Spleen (tissue), 11 donors: ENCODE measurements around the gene GIPC1. TPM values are rescaled to one million over a fixed set of nuclear protein-coding genes. Genes with fewer than 3 reads are reported as not detected.
"Not testable (repeated sequence)": the region's sequence is repeated elsewhere in the genome, so short reads cannot be mapped to it uniquely, and the experiment has no call there.

Experiments used
- DNase-seq: peaks from one replicate; pipeline ENCODE4 v3.0.0-alpha.2; 2020
- H3K27ac ChIP-seq, 8 donors: fragments of 200-600 bp; sonication (generic) in 7 of 8; 1 replicate in 4 of 8; 2 replicates in 4 of 8; pipeline versions ENCODE4 v1.5.0 to v1.8.0; 2016 to 2021; ENCODE audit warnings: inconsistent platforms in 4 of 8, mild to moderate bottlenecking in 4 of 8, moderate library complexity in 1 of 8
- H3K27me3 ChIP-seq, 7 donors: fragments of 200-600 bp; sonication (generic) in 6 of 7; replicated peaks in 1 of 7; 1 replicate in 4 of 7; 2 replicates in 3 of 7; pipeline versions ENCODE4 v1.5.0 to v1.8.0; 2016 to 2021; ENCODE audit warnings: inconsistent platforms in 3 of 7, mild to moderate bottlenecking in 1 of 7
- H3K36me3 ChIP-seq, 6 donors: fragments of 200-600 bp; sonication (generic) in 5 of 6; 1 replicate in 4 of 6; 2 replicates in 2 of 6; pipeline versions ENCODE4 v1.5.0 to v1.8.0; 2016 to 2021; ENCODE audit warnings: inconsistent platforms in 2 of 6
- H3K4me1 ChIP-seq, 6 donors: fragments of 200-600 bp; sonication (generic) in 5 of 6; 1 replicate in 3 of 6; 2 replicates in 3 of 6; pipeline versions ENCODE4 v1.5.0 to v1.8.0; 2016 to 2021; ENCODE audit warnings: inconsistent platforms in 3 of 6
- H3K4me3 ChIP-seq, 8 donors: fragments of 200-600 bp; sonication (generic) in 7 of 8; 1 replicate in 4 of 8; 2 replicates in 4 of 8; pipeline versions ENCODE4 v1.5.0 to v1.8.0; 2016 to 2021; ENCODE audit warnings: inconsistent platforms in 4 of 8, mild to moderate bottlenecking in 4 of 8, moderate library complexity in 2 of 8
- H3K9me3 ChIP-seq, 8 donors: fragments of 200-600 bp; sonication (generic) in 7 of 8; 1 replicate in 4 of 8; 2 replicates in 4 of 8; pipeline versions ENCODE4 v1.5.0 to v1.8.0; 2016 to 2021; ENCODE audit warnings: inconsistent platforms in 4 of 8
- POLR2A ChIP-seq, 3 donors: fragments of 450-650 bp; IDR thresholded peaks; one replicate each; pipeline ENCODE4 v1.5.1; 2017; ENCODE audit warnings: antibody characterized with exemption in 3 of 3, mild to moderate bottlenecking in 1 of 3
- POLR2AphosphoS5 ChIP-seq, 3 donors: sonication (generic); formaldehyde crosslinking; IDR thresholded peaks; one replicate each; pipeline ENCODE4 v1.5.1; 2017; ENCODE audit warnings: antibody characterized with exemption in 3 of 3
- WGBS, 5 donors: extraction: QIAGEN DNeasy Blood & Tissue Kit in 3 of 5; methylation state at CpG; one replicate each; pipeline versions ENCODE4 v1.1.5 to v1.1.7; 2013 to 2018; 5-methylcytosine and 5-hydroxymethylcytosine counted together
- intact Hi-C: fragments of 100-400 bp; cut with DNase I; formaldehyde crosslinking; loops from one replicate; pipeline ENCODE4 v1.15.0; 2023; ENCODE audit warnings: low total_unique reads
- polyA plus RNA-seq, 3 donors: library from polyadenylated mRNA; stranded (reverse); fragments of 200-250 nt; gene quantifications; one replicate each; pipeline ENCODE4 v1.2.1, GENCODE V29; 2013
- total RNA-seq, 7 donors: library from RNA; depleted of rRNA in 3 of 7; stranded (reverse); fragments of >200 nt in 3 of 7; fragmentation: NEBNext Ultra II Directional in 4 of 7; extraction: Animal tissue kit (Norgen Biotek cat#: 25700) in 4 of 7; gene quantifications; one replicate each; pipeline versions ENCODE4 v1.1.0 to v1.2.1, GENCODE V29; 2016 to 2021
- TF ChIP-seq, protein P1 (sequence below), 11 experiments: fragments of 200-600 bp in 7 of 11; fragments of 450-650 bp in 4 of 11; sonication (generic) in 4 of 11; IDR thresholded peaks in 8 of 11; conservative IDR thresholded peaks in 3 of 11; 1 replicate in 7 of 11; 2 replicates in 4 of 11; pipeline versions ENCODE4 v1.4.0 to v1.8.0; 2016 to 2021; ENCODE audit warnings: antibody characterized with exemption in 11 of 11, inconsistent platforms in 4 of 11, mild to moderate bottlenecking in 1 of 11
- donor health status: healthy with polysubstance abuse.
- donor health status: DM: no; HTN: no; CAD: no; lungs with moderate emphysema.
- donor health status: DM: no; HTN: no; CAD: no.
- donor health status: Bipolar disorder and iron deficiency.
- donor health status: healthy.
- donor health status: DM: no; HTN: no; CAD: no.
- donor health status: DM: yes; HTN: yes; CAD: no.

GIPC1 gene
- total and polyA plus RNA-seq, 10 donors = 17.1 to 58.1 (median 30.7) TPM

DNA sequence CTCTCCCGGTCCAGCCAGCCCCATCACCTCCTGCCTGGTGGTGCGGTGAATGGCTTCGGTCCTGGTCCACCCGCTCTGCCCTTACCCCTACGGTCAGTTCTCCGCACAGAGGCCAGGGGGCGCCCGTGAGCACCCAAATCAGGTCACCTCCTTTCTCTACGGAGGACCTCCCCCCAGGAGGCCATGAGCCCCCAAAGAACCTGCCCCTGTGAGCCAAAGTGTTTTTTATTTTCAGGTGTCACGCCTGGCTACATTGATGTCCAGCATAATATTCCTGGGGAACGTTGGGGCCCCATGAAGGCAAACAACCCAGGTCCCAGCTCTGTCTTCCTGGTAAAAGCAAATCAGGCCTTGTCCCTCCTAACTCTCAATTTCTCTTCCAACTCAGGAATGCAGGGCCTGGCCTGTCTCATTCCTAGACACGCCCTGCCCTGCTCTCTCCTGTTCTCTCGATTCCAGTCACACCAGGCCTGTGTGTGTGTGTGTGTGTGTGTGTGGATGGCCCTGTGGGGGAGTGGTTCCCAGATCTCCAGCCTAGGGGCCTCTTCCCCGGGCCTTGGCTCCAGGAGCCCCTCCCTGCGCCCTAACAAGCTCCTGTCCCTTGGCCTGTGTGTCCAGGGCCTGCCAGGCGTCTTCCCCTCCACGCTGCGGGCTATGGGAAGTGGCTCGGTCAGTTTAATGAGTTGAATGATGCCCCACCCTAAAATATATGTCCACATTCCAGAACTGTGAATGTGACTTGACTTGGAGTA is 9.7 kb upstream of the GIPC1 start:
- Histone ChIP-seq H3K36me3 (no peaks in the 10 kb centered on the region), H3K4me3 (no peak overlapping the region), H3K4me1 (peaks cover 0 to 63% (median 25%) of the 10 kb centered on the region in 6 donors), H3K9me3 (no peaks in the 10 kb centered on the region), H3K27me3 (peaks cover 0 to 7% (median 0%) of the 10 kb centered on the region in 7 donors), H3K27ac (peak overlapping the region in 3 of 8 donors; percentile 33 to 80 (median 37))
- TF ChIP-seq POLR2AphosphoS5 (IDR thresholded peaks at IDR 0.05) (no peak), POLR2A (IDR thresholded peaks at IDR 0.05) (no peak)
- TF ChIP-seq, protein P1, sequence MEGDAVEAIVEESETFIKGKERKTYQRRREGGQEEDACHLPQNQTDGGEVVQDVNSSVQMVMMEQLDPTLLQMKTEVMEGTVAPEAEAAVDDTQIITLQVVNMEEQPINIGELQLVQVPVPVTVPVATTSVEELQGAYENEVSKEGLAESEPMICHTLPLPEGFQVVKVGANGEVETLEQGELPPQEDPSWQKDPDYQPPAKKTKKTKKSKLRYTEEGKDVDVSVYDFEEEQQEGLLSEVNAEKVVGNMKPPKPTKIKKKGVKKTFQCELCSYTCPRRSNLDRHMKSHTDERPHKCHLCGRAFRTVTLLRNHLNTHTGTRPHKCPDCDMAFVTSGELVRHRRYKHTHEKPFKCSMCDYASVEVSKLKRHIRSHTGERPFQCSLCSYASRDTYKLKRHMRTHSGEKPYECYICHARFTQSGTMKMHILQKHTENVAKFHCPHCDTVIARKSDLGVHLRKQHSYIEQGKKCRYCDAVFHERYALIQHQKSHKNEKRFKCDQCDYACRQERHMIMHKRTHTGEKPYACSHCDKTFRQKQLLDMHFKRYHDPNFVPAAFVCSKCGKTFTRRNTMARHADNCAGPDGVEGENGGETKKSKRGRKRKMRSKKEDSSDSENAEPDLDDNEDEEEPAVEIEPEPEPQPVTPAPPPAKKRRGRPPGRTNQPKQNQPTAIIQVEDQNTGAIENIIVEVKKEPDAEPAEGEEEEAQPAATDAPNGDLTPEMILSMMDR (IDR thresholded peaks at IDR 0.05 in 8 of 11, conservative IDR thresholded peaks at IDR 0.05 in 3 of 11) = peak; percentile 51 to 86 (median 72)
- intact Hi-C loops = no loop called here
- WGBS, 5 donors = 41 to 51% (median 48%) methylated on average over 16 to 19 of the region's 19 CpGs
- peak; percentile 92 for DNase-seq

DNA sequence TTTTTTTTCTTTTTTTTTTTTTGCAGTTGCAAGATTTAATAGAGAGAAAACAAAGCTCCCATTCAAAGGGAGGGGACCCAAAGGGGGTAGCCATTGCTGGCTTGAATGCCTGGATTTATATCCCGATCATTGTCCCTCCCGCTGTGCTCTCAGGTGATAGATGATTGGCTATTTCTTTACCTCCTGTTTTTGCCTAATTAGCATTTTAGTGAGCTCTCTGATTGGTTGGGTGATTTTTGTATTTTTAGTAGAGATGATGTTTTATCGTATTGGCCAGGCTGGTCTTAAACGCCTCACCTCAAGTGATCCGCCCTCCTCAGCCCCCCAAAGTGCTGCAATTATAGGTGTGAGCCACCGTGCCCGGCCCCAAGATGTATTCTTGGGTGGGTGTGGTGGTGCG is 8.6 kb upstream of the GIPC1 start:
- intact Hi-C loops, H3K9me3 ChIP-seq, H3K27ac ChIP-seq, H3K36me3 ChIP-seq, DNase-seq, H3K27me3 ChIP-seq, H3K4me3 ChIP-seq: not testable (repeated sequence)
- H3K4me1 ChIP-seq = peaks cover 0 to 52% (median 20%) of the 10 kb centered on the region in 6 donors
- WGBS, 5 donors = 90 to 96% (median 93%) methylated on average over 8 of the region's 8 CpGs

DNA sequence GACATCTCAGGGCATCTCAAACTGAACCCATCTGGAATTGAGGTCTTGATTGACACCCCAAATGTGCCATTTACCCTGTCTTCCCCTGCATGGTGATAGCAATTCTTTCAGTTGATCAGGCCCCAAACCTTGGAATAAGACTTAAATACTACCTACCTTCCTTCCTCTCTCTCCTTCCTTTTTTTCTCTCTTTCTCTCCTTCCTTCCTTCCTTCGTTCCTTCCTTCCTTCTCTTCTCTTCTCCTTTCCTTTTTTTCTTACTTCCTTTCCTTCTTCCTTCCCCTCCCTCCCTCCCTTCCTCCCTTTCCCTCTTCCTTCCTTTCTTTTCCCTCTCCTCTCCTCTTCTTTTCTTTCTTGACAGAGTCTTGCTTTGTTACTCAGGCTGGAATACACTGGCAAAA is 7.4 kb upstream of the GIPC1 start:
- Histone ChIP-seq H3K27me3 (peaks cover 0 to 7% (median 0%) of the 10 kb centered on the region in 7 donors), H3K4me3 (no peak overlapping the region), H3K27ac (no peak overlapping the region), H3K9me3 (no peaks in the 10 kb centered on the region), H3K4me1 (peaks cover 0 to 40% (median 15%) of the 10 kb centered on the region in 6 donors), H3K36me3 (no peaks in the 10 kb centered on the region)
- TF ChIP-seq, protein P1 (IDR thresholded peaks at IDR 0.05 in 8 of 11, conservative IDR thresholded peaks at IDR 0.05 in 3 of 11) = no peak
- TF ChIP-seq POLR2AphosphoS5 (IDR thresholded peaks at IDR 0.05) = no peak
- no peak for TF ChIP-seq POLR2A (IDR thresholded peaks at IDR 0.05)
- intact Hi-C loops = no loop called here
- 16 to 55% (median 41%) methylated on average over 1 of the region's 1 CpG for WGBS, 5 donors
- DNase-seq = no peak

DNA sequence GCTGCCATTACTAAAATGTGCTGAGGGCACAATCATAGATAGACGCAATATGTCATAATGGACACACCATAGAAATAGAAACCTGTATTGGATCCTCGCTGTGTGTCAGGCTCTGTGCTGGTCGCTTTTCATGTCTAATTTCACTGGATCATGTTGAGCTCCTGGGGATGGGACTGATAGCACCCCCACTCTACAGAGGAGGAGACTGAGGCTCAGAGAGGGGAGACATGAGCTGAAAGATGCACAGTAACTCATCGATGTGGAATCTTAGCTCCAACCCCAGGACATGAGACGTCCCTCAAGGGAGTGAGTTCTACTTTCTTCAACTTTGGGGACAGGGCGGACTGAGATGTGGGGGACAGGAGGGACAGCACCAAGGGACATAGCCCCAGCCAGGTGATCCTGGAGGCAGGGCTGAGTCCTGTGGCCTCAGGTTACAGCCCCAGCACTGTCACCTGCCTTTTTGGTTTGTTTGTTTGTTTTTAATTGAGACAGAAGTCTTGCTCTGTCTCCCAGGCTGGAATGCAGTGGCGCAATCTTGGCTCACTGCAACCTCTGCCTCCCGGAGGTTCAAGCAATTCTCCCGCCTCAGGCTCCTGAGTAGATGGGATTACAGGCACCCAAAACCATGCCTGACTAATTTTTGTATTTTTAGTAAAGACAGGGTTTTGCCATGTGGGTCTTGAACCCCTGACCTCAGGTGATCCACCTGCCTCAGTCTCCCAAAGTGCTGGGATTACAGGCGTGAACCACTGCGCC is 6.6 kb upstream of the GIPC1 start:
- WGBS, 5 donors = 78 to 90% (median 83%) methylated on average over 10 to 11 of the region's 11 CpGs
- intact Hi-C loops = no loop called here
- no peak overlapping the region for H3K27ac ChIP-seq

More for the DNA sequence above, 6.6 kb upstream of the GIPC1 start:
- no peaks in the 10 kb centered on the region for H3K36me3 ChIP-seq
- no peak for TF ChIP-seq POLR2AphosphoS5 (IDR thresholded peaks at IDR 0.05)
- TF ChIP-seq, protein P1 (IDR thresholded peaks at IDR 0.05 in 8 of 11, conservative IDR thresholded peaks at IDR 0.05 in 3 of 11) = no peak
- TF ChIP-seq POLR2A (IDR thresholded peaks at IDR 0.05) = no peak
- no peak overlapping the region for H3K4me3 ChIP-seq
- H3K27me3 ChIP-seq = peaks cover 0 to 7% (median 0%) of the 10 kb centered on the region in 7 donors
- no peaks in the 10 kb centered on the region for H3K9me3 ChIP-seq
- peaks cover 6 to 40% (median 19%) of the 10 kb centered on the region in 6 donors for H3K4me1 ChIP-seq
- DNase-seq = no peak
